ENCODE results near the gene RNF182.
"Not testable (repeated sequence)": the region's sequence is repeated elsewhere in the genome, so short reads cannot be mapped to it uniquely, and the experiment has no call there.

Gene RNF182

GRCh38 chr6:14004258-14004657 lies 79.5 kb downstream of the RNF182 start:
- DNase-seq: no peak

- no peak for DNase-seq
Measured at GRCh38 chr6:14008809-14009208, 84.1 kb downstream of the RNF182 start.

GRCh38 chr6:14009431-14009830 lies 84.7 kb downstream of the RNF182 start:
- DNase-seq: no peak

- no peak for DNase-seq
Measured at GRCh38 chr6:14010275-14010674, 85.5 kb downstream of the RNF182 start.

GRCh38 chr6:14012313-14013030 lies 87.7 kb downstream of the RNF182 start:
- DNase-seq: no peak

GRCh38 chr6:14015964-14016363 lies 91.2 kb downstream of the RNF182 start:
- no peak for DNase-seq

- no peak for DNase-seq
Measured at GRCh38 chr6:14016432-14016831, 91.7 kb downstream of the RNF182 start.

- no peak for DNase-seq
Measured at GRCh38 chr6:14016935-14017625, 92.3 kb downstream of the RNF182 start.

- DNase-seq: no peak
Measured at GRCh38 chr6:14017626-14018475, 93.1 kb downstream of the RNF182 start.

- DNase-seq: not testable (repeated sequence)
Measured at GRCh38 chr6:14018559-14018958, 93.8 kb downstream of the RNF182 start.

- DNase-seq: no peak
Measured at GRCh38 chr6:14020551-14020950, 95.8 kb downstream of the RNF182 start.

- DNase-seq: no peak
Measured at GRCh38 chr6:14021449-14021848, 96.7 kb downstream of the RNF182 start.

- no peak for DNase-seq
Measured at GRCh38 chr6:14022673-14023072, 97.9 kb downstream of the RNF182 start.

- DNase-seq: no peak
Measured at GRCh38 chr6:14023855-14024254, 99.1 kb downstream of the RNF182 start.

- no peak for DNase-seq
Measured at GRCh38 chr6:14025160-14025559, 100.4 kb downstream of the RNF182 start.

- DNase-seq: no peak
Measured at GRCh38 chr6:14026831-14027539, 102.2 kb downstream of the RNF182 start.

GRCh38 chr6:14028631-14029030 lies 103.9 kb downstream of the RNF182 start:
- no peak for DNase-seq

GRCh38 chr6:14029605-14030004 lies 104.9 kb downstream of the RNF182 start:
- no peak for DNase-seq
